Hematopoietic multipotent progenitor cell treated with erythropoietin and hydrocortisone succinate and interleukin-3 and kit ligand, for 6 days (in vitro differentiated cells): ENCODE results near the gene PPM1H.
"Not testable (repeated sequence)": the region's sequence is repeated elsewhere in the genome, so short reads cannot be mapped to it uniquely, and the experiment has no call there.

Experiments used
- DNase-seq: peaks from one replicate; pipeline ENCODE4 v3.0.0-alpha.2; 2015

PPM1H gene

DNA sequence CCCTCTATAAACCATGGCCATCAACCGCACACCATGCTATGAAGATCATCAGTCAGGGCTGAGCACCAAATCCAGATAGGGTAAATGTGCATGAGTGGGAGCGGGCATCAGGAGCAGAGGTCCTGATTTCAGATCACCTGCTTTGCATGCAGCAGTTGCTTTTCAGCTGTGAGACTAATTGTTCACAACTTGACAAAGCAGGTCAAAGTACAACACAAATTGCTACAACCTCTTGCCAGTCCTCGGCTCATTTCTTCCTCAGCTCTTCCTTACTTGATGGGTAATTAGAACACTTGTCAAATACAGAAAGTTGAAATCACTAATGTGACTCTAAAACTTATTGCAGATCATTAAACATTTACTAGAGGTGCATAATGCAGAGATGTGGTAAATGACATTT lies 171.6 kb downstream of the PPM1H start:
- no peak for DNase-seq

DNA sequence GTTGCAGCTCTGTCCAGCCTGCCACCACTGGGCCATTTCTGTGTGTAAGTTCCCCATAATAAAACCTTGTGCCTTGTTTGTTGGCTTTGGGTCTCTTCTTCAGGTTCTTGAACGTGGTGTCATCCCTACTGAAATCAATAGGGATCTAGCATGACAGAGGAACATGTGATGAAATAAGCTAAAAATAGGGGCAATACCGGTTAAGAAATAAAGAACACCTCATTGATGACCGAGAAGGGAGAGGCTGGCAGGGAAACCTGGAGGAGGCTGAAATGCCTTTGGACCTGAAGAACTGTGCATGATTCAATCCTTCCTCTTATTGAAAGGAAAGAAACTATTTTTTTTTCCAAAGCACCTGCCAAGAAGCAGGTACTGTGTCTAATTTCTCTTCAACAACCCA lies 172.3 kb downstream of the PPM1H start:
- no peak for DNase-seq

DNA sequence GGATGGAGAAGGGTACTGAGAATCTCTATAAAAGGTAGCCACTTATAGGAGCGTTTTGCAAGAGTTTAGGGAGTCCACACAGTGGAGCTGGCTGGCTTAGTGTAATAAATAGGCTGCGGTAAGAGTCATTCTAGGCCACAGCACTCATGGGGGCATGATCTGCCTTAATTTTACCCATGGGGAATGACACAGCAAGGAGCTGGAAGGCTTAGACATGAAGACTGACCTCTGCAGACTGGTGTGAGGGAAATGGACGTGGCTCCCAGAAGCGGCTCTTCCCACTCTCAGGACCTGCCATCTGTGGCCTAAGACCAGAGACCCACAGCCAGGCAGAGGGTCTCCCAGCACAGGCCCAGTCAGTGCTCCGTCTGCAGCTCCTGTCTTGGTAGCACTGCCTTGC lies 173.3 kb downstream of the PPM1H start:
- DNase-seq = no peak

DNA sequence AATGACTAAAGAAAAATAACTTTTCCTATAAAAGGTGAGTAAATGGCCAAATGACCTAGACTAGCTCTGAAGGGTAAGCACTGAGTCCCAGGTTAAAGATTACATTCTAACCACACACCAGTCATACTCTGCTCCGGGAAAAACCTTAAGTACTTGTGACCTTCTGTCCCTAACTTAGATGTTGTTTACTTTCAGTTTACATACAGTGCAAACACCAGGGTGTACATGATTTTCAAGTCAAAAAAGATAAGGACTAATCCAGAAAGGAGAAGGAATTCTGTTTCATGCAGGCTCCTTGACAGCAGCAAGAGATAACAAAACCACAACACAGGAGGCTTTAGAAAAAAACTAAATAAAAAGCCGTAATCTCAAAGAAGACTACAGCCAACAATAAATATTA lies 174.2 kb downstream of the PPM1H start:
- peak; percentile 39 for DNase-seq

DNA sequence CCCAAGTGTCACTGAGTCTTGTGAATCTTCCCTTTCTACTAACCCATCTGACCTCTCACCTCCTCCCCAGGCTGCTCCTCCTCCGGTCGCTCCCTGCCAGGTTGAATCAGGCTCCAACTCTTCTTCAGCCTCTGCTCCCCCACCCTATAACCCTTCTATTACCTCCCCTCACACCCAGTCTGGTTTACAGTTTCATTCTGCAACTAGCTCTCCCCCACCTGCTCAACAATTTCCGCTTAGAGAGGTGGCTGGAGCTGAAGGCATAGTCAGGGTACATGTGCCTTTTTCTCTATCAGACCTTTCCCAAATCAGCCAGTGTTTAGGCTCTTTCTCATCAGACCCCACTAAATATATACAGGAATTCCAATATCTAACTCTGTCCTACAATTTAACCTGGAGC lies 174.6 kb downstream of the PPM1H start:
- not testable (repeated sequence) for DNase-seq

DNA sequence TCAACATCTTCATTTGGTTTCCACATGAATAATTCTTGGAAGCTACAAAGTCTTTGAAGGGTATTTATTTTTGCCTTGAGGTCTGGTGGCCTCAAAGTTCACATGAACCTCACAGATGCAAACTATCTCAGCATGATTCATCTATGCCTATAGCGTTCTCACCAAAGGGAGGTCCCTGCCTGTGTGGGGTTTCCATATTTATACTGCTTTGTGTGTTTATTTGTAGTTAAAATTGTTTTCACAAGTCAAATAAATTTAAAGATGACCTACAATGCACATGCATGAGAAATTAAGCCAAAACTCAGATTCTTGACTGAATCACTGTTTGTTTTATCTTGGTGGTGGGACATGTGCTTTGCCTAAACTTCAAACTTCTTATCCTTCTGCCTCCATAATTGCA lies 176.7 kb downstream of the PPM1H start:
- no peak for DNase-seq

DNA sequence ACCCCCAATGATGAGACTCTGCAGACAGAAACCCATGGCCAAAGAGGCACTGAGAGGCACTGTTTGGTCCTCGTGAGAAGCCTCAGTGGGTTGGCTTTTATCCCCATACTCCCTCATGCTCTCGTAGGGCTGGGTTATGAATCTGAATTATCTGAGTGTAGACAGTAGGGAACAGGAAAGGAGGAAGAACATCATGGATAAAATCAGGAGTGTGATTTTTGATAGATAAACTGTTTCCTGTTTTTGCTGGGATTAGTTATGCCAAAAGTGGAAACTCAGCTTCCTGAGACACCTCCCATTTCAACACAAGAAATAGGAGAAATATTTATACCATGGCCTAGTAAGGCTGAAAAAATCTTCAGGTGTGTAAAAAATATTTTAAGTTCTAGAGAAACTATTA lies 177.9 kb downstream of the PPM1H start:
- no peak for DNase-seq

DNA sequence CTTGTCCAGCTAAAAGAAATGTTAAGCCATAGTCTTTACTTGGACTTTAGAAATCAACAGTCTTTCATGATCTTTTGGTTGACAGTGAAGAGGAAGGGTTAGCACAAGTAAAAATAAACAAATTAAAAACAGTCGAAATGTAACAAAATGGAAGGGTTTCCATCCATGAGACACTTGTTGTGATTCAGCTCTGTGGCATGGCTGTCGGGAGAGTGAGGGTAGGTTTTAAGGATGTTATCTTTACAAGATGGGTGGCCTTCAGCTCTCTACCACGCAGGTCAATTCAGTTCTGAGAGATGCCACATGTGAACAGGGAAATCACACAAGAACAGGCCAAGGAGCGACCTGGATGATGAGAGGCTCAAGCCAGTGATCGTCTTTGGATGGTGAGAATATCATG lies 180.2 kb downstream of the PPM1H start:
- no peak for DNase-seq

DNA sequence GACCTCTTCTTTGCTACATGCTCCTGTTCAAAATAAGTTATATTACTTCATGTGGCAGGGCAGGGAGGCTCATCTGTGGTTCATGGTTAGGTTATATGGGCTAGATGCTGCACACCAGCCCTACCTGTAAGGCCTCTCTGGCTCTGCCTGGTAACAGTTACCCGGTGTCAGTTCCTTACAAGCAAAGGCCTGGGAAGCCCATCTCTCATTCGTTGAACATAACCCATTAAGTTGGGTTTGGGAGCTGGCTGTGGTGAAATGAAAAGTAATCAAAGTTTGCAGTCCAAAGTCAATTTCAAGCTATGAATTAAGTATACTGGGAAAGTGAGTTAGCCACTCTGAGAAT lies 183.2 kb downstream of the PPM1H start:
- no peak for DNase-seq

DNA sequence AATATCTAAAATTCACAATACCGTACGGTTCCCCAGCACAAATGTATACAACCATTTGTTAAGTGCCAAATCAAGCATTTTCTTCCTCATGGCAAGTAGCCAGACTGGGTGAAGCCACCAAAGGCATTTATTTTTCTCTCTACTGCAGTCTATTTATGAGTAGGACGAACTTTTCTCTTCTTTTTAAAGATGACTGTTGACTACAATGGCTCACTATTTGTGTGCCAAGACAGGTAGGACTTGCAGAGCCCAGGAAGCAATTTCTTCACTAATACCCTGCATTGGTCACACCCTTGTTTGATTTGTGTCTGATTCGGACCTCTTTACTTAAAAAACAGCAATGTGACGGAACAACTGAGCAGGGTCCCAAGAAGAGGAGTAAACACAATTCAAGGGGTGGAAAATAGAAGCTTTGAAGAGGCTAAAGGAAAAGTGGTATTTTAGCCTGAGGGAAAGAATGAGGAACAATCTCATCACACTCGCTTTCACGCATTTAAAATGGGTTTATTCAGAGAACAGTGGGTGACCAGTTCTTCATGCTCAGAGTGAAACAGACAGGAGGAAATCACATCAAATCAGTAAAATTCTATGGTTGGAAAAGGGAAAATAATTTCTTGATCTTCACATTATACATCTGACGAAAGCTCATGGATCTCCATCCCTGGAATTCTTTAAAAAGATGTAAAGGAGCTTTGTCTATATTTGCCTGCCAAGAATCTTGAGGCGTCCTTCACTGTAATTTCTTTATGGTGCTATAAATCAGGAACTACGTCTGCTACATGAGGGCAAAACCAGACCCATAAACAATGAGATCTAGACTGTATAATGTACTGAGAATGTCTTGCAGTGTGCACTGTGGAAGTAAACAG lies 183.8 kb downstream of the PPM1H start:
- no peak for DNase-seq

DNA sequence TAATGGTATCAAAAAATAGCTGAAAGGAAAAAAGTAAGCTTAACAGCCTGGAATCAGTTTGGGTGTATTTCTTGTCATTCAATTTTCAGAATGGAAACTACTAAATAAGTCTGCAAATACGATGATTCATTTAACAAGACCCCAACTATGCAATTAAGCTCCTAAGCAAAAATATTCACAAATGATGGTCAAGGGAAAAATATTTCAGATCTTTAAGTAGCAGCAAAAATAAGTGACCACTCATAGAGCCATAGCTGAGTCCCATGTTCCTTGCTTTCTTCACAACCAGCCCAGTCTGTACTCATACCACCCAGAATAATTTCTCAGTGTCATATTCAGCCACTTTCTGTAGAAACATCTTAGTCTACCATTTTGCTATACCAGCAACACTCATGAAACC lies 185.4 kb downstream of the PPM1H start:
- no peak for DNase-seq

DNA sequence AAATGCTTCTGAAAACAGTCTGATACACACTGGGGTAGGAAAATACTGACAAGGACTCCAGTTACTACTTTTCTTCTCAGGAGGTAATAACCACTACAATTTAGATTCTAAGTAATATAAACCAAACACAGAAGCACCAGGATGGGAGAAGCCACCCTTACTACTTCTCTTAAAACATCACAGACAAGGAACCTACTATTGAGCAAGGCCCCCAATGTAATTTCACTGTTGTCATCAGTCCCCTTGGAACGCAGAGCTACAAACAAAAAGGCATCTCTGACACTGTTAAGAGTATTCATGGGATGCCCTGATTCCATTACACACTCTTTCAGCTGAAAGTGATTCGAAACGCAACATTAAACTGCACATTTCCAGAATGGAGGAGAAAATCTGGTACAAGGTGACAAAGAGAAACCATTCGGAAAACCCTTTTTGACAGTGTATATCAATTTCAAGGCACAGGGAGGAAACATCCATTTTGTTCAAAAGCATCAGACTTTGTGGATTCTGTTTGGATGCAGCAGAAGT lies 185.9 kb downstream of the PPM1H start:
- no peak for DNase-seq

DNA sequence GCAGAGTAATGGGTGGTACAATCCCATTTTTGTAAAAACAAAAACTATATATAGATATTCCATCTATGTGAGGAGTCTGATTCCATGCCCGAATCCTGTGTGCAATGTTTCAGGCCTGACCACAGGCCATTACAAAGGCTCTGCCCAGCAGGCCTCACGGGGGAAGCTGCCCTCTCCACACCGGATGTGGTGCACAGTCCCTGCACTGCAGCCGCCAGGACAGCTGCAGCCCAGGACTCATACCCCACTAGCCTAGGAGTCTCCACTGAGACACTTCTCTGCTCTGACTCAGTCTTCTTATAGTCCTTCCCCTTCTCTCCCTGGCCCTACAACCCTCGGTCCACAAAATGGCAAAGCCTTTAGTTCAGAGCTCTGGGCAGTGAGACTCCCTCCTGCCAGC lies 190.4 kb downstream of the PPM1H start:
- peak; percentile 21 for DNase-seq

DNA sequence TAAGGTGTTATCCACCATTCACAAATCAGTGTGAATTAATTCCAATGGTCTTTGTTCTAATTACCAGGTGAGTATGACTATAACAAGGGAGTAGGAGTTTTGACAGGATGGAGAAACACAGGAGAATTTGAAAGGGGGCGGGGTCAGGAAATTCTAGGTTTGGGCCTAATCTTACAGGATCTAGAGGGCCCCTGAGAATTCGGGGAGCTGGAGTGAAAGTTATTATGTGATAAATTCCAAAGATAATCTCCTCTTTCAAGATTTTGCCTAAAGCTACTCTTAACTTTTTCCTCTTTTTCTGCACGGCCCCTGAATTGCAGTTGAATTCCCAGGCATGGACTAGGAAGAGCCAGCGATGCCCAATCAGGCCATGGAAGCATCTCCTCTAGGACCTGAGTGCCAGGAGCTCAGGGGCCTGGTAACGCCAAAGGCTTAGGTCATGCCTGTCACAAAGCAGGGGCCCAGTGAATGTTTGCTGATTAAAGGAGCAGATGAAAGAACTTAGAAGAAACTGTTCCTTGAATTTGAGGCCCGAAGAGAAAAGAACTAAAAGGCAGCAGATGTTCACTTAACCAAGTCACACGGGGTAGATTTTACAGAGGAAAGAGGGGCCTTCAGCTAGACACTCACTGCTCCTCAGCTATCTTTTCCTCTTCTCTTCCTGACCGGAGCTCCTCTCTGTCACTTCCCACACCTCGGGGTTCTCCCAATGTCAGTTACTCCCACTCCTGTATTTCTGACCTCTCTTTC lies 195.5 kb downstream of the PPM1H start:
- no peak for DNase-seq

DNA sequence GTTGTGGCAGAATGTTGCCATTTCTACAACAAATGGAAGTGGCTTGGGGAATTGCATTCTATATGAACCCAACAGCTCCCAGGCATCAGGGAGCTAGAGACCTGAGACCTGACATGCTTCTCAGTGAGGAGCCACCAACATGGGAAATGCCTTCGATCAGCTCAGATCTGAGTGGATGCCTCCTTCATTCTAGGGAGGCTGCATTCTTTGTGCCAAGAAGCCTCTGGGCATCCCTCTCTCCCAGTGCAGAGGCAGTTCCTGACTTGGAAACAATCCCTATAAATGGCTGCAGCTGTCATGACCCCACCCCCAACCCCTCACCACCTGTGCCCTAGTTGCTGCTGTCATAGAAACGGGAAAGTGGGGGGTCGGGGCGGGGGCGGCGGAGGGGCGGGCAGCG lies 196.3 kb downstream of the PPM1H start:
- DNase-seq = no peak

DNA sequence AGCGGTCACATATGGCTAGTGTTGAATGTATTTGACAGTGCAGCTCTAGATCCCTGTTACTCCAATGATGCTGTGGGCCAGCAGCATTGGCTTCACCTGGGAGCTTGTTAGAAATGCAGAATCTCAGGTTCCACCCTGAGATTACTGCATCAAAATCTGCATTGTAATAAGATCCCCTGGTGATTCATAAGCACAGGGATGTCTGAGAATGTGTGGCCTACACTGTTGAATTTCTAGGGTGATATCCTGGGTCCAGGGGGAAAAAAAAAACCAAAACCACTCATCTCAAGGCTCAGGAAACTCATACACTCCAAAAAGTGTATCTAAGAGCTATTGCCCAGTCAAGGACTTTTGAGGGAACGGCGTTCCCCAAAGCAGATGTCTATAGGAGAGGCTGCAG lies 196.8 kb downstream of the PPM1H start:
- no peak for DNase-seq

DNA sequence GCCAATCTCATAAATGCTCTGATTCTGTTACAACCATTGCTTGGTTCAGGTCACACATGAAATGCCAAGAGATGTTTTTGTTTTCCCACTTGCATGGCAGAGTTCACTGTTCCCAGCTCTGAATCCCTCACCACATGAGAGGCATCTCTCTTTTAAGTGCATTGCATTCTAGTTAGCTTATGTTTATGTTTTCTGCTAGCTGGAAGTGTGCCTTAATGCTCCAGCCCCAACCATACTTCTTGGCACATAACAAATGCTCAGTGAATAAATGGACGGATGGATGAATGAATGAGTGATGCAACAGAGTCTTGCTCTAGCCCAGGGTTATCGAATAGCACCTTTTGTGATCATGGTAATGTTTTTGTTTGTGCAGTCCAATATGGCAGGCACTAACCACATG lies 197.3 kb downstream of the PPM1H start:
- no peak for DNase-seq

DNA sequence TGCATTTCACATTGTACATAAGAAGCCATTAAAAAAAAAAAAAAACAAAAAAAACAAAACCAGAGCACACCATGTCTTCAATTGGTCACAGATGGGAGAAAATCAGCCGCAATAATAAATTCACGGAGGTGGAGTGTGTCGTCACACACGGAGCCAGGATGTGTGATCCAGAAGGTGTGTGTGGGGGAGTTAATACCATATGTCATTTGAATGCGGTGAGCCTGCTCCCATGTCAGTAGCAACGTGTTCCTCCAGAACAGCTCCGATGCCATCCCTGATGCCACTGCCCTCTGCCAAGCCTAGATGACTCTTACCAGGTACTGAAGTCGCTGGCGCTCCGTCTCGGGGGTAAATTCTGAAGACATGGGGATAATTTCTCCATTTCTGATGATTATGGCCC lies 197.8 kb downstream of the PPM1H start:
- DNase-seq = no peak

DNA sequence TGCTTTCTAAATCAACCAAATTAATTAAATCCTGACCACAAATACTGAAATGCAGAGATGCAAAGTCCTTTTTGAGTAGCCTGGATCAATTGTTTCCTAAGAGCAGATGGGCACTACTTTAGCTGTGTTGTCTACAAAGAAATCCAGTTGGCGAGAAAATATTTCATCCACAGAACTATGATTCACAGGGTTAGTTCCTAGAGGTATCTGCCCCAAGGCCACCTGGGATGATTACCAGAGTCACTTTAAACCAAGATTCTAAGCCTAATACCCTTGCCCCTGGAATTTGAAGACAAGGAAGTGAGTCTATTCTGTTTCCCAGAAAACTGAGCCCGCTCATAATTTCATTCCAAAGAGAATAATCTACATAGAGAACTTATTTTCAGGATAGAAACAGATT lies 198.4 kb downstream of the PPM1H start:
- DNase-seq = no peak

DNA sequence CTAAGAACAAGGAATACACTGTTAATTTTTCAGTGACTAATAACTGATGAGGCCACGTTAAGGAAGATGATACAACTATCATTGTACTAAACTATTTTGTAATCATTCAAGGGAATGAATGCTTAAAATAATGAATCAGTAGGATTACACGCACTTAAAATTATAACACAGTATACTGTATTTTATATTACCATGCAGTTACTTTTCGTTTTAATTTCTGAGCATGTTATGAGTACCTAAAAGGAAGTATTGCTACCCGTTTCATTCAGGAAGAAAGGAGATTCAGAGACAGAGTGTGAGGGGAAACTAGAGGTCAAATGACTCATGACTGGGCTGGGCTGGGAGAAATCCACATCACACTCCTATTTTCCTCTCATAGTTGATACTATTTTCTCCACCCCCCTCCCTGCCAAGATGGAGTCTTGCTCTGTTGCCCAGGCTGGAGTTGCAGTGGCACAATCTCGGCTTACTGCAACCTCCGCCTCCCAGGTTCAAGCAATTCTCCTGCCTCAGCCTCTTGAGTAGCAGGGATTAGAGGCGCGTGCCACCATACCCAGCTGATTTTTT lies 202.0 kb downstream of the PPM1H start:
- DNase-seq = no peak

DNA sequence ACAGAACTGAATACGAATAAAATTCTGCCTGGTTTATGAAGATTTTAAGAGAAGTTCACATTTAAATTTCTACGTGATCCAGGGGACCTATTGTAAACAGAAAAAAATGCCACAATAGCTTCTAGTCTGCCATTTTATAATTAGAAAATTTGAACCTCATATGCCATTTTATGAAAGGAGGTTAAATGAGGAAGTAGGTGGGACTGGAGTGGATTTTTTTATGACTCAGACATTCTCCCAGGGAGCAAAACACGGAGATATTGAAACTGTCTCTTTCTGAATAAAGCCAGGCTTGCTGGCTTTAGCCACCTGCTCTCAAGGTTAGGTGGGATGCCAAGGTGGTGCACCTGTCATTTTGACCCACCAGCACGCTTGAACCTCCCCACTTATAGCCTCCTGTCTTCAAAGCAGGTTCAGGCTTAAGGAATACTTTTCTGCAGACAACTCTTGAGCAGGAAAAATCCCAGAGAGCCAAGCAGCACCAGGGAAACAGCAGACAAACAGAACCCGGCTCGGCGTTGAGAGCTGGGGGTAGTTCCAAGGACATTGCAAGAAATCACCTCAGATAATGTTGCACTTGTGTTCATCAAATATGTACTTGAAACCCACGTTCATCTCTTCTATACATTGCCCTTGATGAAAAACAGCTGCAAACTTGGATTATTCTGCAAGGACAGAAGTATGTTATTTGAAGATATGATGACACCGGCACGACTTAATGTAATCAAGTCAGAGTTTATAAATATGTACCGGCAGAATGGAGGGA lies 203.7 kb downstream of the PPM1H start:
- peak; percentile 33 for DNase-seq

DNA sequence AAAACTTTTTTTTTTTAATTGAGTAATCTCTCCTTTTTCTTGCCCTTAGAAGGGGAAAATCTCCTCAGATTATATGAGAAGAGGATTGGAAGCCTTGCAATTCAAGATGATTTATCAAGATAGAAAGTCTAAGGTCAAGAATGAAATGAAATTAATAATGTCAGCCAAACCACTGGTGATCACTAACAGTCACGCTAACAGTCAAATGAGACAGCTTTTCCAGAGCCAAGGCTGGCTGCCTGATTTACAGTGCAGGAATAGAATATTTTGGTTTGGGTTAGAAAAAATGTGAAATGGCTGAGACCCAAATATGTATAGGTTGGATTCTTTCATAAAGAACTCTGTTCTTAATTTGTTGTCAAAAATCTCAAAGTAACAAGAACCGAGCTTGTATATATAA lies 204.3 kb downstream of the PPM1H start:
- DNase-seq = no peak
